Measurements from ENCODE around the gene SHISA6.

DNA sequence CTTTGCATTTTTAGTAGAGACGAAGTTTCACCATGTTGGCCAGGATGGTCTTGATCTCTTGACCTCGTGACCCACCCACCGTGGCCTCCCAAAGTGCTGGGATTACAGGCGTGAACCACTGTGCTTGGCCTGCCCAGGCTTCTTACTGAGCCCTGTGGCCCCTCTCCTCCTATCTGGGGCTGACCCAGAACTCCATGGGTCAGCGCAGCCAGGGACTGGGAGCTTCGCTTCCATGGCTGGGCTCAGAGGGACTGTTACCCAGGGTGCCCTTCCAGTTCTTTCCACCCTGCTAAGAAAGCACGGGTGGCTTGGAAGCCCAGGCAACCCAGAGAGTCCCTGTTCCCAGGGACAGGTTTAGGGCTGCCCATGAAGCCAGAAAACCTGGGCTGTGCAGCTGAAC is 28.2 kb downstream of the SHISA6 start:
- TF ChIP-seq, protein P1, sequence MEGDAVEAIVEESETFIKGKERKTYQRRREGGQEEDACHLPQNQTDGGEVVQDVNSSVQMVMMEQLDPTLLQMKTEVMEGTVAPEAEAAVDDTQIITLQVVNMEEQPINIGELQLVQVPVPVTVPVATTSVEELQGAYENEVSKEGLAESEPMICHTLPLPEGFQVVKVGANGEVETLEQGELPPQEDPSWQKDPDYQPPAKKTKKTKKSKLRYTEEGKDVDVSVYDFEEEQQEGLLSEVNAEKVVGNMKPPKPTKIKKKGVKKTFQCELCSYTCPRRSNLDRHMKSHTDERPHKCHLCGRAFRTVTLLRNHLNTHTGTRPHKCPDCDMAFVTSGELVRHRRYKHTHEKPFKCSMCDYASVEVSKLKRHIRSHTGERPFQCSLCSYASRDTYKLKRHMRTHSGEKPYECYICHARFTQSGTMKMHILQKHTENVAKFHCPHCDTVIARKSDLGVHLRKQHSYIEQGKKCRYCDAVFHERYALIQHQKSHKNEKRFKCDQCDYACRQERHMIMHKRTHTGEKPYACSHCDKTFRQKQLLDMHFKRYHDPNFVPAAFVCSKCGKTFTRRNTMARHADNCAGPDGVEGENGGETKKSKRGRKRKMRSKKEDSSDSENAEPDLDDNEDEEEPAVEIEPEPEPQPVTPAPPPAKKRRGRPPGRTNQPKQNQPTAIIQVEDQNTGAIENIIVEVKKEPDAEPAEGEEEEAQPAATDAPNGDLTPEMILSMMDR (conservative IDR thresholded peaks at IDR 0.05 in 1 of 2, IDR thresholded peaks at IDR 0.05 in 1 of 2; ENCODE audit: extremely low read depth in 1 of 2, insufficient read depth in 1 of 2, low read depth in 1 of 2, low read length in 2 of 2): no peak
- TF ChIP-seq EZH2 (IDR thresholded peaks at IDR 0.05; ENCODE audit: borderline replicate concordance, low read length): no peak

All from mammary epithelial cell (primary cell).